Activated CD8-positive, alpha-beta memory T cell treated with anti-CD3 and anti-CD28 coated beads, Interleukin-2, amount 50 U/mL, for 48 hours (primary cell): ENCODE measurements around the gene FRMD6.

Experiments
- DNase-seq: peaks from one replicate; pipeline ENCODE4 v3.0.0-alpha.2; 2020

The FRMD6 gene

DNA sequence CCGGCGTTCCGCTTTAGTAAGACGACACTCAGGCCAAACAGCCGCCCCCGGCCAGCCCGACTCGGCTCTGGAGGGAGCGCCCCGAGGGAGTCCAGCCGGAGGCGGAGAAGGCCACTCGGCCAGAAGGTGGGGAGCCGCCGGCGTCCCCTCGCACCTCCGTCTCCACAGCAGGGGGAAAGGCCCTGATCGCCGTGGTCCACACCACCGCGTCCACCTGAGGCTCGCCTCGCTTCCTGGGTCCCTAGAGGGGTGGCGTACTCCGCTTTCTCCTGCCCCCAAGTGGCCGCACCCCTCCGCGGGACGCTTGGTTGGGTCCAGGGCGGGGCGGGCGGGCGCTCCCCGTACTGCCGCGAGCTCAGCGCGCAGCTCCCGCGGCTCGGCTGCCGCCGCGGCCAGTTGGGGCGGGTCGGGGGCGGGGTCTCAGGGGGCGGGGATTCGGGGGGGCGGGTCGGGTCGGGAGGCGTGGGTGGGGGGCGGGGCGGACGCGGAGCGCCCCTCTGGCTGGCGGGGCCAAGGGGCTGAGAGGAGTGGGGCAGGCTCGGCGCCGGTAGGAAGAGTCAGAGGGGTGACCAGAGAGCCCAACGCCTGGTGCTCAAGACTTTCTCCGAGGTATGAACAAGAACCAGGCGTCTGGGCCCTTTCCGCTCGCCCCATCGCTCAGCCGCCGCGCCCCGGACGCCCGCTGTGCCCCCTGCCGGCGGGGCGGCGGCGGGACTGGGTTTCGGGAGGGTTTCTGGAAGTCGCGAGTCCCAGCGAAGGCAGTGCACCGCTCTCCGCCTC, at the start of gene FRMD6:
Gene FRMD6, plus strand, starts transcription at position 523 of the 780 bp plus-strand sequence. CDS start 37,927 bp downstream, outside the sequence.
- DNase-seq: peak; percentile 87

DNA sequence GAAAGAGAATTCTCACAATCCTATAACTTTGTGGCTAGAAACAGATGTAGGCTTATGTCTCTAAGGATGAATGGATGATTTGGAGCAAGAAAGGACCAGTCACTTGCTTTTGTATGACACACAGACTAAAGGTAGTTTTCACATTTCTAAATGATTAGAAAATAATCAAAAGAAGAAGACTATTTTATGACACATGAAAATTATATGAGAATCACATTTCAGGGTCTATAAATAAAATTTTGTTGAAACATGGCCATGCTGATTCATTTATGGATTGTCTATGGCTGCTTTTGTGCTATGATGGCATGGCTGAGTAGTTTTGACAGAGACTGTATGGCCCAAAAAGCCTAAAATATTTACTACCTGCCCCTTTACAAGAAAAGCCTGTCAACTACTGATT, 49.4 kb upstream of the FRMD6 start:
- DNase-seq: no peak

DNA sequence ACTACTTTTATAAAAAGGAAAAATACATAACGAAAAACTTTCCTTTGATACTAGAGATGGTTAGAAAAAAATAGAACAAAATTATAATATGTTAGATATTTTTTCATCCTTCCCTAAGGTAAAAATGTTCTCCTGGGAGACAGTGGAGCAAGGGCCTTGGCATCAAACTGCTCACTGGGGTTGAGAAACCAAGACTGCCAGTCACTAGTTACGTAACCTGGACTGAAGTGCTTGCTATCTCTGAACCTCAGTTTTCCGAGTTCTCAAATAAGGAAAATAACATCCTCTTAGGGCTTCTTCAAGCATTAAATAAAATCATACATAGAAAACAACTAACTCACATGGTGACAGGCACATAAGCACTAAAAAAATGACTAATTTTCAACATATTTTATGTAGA, 48.2 kb upstream of the FRMD6 start:
- no peak for DNase-seq

- DNase-seq: no peak
Observed at GRCh38 chr14:51604073-51604472, 47.6 kb upstream of the FRMD6 start.

- no peak for DNase-seq
Observed at GRCh38 chr14:51605575-51605974, 46.1 kb upstream of the FRMD6 start.

DNA sequence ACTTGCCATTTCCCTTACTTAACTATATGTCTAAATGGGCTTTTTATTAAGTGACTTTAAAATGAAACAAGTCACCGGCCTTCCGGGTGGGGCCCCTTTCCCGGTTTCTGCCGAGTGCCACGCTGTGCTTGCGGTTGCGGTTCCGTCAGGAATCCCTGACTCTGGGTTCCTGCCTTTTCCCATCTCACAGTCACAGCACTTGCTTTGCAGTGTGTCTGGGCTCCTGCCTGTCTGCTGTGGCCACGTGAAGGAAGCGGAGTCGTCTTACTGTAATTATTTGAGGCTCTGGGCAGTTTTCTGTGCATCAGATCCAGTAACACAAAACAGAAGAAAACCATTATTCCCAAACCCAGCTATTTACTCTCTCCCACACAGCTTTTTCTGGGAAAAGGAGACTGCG, 44.0 kb upstream of the FRMD6 start:
- DNase-seq: no peak

DNA sequence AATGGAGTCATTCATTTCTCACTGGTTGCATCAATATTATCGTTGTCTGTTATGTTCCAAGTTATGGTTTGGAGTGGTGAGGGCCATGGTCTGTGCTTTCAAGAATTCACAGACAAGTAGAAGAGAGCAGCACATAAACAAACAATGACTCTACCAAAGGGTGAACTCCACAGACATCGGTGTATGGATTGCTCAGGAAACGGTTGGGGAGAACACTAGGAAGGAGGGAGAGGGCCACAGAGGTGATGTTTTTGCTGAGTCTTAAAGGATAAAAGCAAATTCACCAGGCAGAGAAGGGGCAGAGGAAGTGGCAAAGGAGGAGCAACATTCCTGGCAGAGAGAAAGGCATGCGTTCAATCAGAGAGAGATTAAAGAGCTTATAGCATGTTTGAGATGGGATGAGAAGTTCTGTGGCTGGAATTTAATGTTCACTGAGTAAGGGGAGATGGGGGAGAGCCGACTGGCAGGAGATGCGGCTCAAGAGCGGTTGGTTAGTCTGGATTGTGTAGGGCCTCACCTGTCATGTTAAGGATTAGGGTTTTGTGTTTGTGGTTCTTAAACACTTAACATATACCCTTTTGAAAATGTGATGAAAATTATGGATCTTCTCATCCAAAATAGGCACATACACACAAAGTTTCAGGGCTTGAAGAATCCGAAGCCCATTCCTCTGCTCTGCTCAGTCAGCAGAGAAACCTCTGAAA, 42.3 kb upstream of the FRMD6 start:
- DNase-seq: no peak

DNA sequence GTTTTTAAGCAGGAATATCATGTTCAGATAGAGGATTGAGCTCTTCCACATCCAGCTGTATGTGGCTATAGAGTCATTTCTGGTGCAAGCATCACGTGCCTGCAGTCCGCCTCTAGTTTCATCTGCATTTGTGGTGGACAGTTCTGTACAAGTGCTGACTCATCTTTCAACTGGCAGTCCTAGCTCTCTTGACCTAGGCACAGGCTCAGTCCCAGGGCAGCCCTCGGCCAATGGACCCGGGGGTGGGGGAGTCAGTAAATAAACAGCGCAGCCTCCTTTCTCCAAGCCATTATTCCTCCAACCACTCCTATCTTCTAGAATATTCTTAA, 41.8 kb upstream of the FRMD6 start:
- no peak for DNase-seq

GRCh38 chr14:51610771-51611170, 40.9 kb upstream of the FRMD6 start:
- DNase-seq: no peak

DNA sequence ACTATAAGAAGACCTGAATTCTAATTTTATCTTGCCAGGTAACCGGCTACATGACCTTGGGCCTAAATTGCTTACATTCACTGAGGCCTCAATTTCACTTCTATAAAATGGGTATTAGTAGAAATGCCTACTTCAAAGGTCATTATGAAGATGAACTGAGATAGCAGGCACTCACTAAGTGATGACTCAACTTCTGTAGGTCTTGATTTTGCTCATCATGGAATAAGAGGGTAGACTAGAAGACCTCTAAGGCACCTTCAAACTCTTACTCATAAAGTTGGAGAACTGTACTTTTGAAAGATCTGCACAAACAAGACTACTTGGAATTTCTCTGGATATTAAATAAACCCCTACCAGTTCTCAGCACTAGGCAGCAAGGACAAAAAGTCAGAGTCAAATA, 39.3 kb upstream of the FRMD6 start:
- DNase-seq: no peak

GRCh38 chr14:51613416-51613815, 38.3 kb upstream of the FRMD6 start:
- no peak for DNase-seq

- DNase-seq: no peak
Observed at GRCh38 chr14:51614707-51615106, 37.0 kb upstream of the FRMD6 start.

GRCh38 chr14:51616256-51616655, 35.5 kb upstream of the FRMD6 start:
- DNase-seq: no peak

DNA sequence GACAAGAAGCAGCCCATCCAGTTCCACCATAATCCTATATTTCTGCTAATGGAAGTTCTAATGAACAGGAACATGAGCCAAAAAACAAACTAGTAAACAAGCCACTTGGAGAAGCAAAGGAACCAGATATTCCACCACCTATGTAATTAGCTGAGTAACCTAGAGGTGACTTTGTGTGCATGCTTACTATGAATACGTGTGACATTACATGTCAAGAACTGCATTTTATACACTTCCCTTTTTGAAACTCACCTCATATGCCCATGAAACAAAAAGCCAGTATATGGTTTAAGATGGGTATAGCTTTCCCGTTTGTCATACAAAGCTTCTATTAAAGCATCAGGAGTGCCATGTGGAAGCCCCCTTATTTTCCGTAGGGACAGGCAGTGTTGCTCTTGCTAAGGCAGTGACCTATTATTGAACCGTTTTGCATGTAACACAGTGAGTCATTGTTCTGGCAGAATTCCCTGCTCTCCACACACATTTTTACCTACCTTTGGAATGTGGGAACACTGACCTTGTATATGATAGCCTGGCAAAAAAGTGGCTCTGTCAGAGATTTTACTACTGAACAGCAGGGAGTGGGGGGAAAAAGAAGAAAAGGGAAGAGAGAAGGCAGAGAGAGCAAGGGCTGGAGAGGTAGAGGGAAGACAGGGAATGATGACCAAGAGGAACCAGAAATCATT, 34.8 kb upstream of the FRMD6 start:
- DNase-seq: no peak

DNA sequence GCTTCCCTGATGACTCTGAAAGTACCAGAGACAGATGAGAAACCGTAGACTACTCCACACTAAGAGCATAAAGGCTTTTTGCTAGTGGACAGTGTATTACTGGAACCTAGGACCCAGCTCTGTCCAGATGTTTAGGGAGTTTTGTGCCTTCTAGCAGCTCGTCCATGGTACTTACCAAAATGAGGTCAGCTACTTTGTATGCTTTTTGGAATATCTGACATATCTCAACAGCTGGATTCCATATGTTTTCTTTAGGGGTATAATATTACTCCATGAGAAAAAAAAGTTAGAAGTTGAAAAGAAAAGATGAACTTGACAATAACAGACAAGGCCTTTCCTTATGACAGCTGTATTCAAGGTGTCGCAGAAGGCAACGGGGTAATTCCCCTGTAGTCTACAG, 32.1 kb upstream of the FRMD6 start:
- DNase-seq: no peak

DNA sequence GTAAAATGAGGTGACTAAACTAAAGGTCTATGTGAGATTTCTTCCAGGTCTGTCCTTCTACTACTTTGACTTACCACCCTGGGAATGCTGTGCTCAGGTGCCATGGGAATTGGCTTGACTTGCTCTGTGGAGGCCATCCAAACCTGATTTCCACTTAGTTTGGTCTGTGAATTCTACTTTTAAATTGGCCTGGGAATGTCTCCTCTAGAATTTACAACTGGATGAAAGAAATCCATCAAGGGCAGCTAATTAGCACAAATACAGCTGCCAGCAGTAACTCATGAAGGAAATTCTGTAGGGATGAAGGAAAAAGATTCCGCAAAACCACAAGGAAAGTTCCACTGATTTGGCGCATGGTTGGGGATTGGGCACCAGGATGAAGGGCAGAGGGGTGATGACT, 31.7 kb upstream of the FRMD6 start:
- DNase-seq: no peak

DNA sequence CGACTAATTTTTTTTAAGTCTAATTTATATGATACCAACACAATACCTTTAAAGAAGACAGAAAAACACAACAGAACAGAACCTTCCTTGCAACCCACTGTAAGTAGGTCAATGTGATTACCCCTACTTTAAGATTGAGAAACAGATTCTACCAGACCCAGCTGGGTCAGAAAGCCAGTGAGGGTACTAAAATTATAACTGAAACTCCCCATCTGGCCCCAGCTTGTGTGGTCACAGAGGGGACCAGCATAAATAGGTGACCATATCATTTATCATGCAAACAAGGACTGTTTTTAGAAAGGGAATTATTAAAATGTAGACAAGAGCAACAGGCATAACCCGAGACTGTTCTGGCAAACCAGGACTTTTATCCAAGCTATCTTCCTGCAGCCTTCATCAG, 30.1 kb upstream of the FRMD6 start:
- no peak for DNase-seq

GRCh38 chr14:51622376-51622775, 29.3 kb upstream of the FRMD6 start:
- DNase-seq: no peak

DNA sequence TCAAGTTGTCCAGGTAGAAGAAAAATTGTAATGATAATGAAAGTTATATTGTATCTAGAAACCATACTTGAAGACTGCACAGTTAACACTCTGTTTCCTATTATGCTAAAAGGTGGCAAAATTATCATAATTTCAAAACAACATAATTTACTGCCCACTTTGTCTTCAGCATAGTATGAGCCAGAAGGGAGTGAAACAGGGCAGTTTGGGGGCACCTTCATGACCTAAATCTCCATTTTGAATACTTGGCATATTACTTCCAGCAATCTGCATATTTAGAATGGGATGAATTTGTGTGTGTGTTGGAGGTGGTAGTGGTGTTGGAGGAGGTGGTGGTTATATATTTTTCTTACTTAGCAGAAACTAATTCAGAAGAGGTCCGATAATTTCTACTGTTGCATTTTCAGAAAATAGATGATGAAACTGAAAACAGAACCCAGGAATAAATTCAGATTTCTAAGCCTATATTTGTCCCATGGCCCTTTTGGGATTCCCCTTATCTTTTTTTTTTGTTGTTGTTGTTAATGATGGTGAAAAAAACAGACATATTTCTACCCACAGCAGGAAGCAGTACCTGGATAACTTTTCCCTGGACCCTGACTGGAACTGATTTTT, 26.6 kb upstream of the FRMD6 start:
- no peak for DNase-seq

DNA sequence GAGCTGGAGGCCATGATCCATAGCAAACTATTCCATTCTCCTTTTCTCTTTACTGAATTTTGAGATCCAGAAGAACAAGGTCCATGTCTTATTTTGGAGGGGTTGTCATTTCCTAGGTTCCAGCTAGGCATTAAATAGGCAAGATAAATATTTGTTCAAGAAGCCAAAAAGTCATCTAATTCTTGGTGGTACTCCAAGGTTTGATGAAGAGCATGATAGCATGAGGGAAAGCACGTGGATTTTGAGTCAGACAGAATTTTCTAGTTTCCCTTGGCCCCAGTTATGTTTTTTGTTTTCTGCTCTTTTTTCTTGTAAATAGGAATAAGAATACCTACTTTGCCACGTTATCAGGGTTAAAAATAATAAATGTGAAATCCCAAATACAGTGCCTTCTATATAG, 25.5 kb upstream of the FRMD6 start:
- DNase-seq: no peak

GRCh38 chr14:51626788-51627187, 24.9 kb upstream of the FRMD6 start:
- no peak for DNase-seq

GRCh38 chr14:51627313-51627712, 24.4 kb upstream of the FRMD6 start:
- DNase-seq: no peak

- DNase-seq: no peak
Observed at GRCh38 chr14:51628238-51628637, 23.5 kb upstream of the FRMD6 start.

GRCh38 chr14:51630987-51631386, 20.7 kb upstream of the FRMD6 start:
- DNase-seq: no peak
